Erythroblast (primary cell): Measurements from ENCODE around the gene CECR2.

Experiments used
- GATA1 ChIP-seq: IDR thresholded peaks from 2 replicates; pipeline ENCODE4 v1.6.1; 2011; ENCODE audit warnings: low read depth, mild to moderate bottlenecking, control low read depth, low read length, moderate library complexity
- POLR2A ChIP-seq: IDR thresholded peaks from 2 replicates; pipeline ENCODE4 v1.6.1; 2011; ENCODE audit warnings: mild to moderate bottlenecking, low read length

- TF ChIP-seq POLR2A: no peak
- TF ChIP-seq GATA1: no peak
Observed at GRCh38 chr22:17552737-17553136, 183.5 kb downstream of the CECR2 start.
